Caco-2 (cell line): ENCODE data around the gene DIP2A. TPM values are rescaled to one million over a fixed set of nuclear protein-coding genes. Genes with fewer than 3 reads are reported as not detected.

Experiments used
- BruUV-seq: library from RNA; stranded (reverse); fragments of 400-500 nt; replicated peaks from 2 replicates; lab custom pipeline; 2021; lab: Mats Ljungman, UMichigan
- CTCF ChIA-PET: fragments of 300-600 bp; sonication (Branson Sonifier 250); formaldehyde crosslinking; loops from one replicate; lab custom pipeline; 2022; ENCODE audit warnings: antibody characterized with exemption; lab: Charles Lee
- POLR2A ChIA-PET: fragments of 300-600 bp; sonication (Branson Sonifier 250); formaldehyde crosslinking; loops from one replicate; lab custom pipeline; 2022; ENCODE audit warnings: antibody characterized with exemption; lab: Charles Lee
- DNase-seq, 2 experiments: peaks; one replicate each; pipeline versions ENCODE4 v3.0.0 to v3.0.0-alpha.2; 2020 to 2022
- H3K27me3 ChIP-seq: replicated peaks from 2 replicates; pipeline ENCODE4 v1.6.0; 2011; ENCODE audit warnings: low read length; ENCODE audit not compliant: control insufficient read depth, insufficient read depth
- H3K36me3 ChIP-seq: 2 replicates; pipeline ENCODE4 v1.5.1; 2011; ENCODE audit warnings: low read length; ENCODE audit not compliant: control insufficient read depth, insufficient read depth
- H3K4me1 ChIP-seq: fragments of 250-450 bp; sonication (Bioruptor Pico); 2 replicates; pipeline ENCODE4 v1.5.1; 2020; ENCODE audit warnings: mild to moderate bottlenecking
- H3K4me3 ChIP-seq: 2 replicates; pipeline ENCODE4 v1.5.1; 2011; ENCODE audit warnings: low read depth, mild to moderate bottlenecking, control low read depth, low read length
- H3K9me3 ChIP-seq: fragments of 250-450 bp; sonication (Bioruptor Pico); 2 replicates; pipeline ENCODE4 v1.5.1; 2020; ENCODE audit warnings: mild to moderate bottlenecking, moderate library complexity
- H3K27ac Mint-ChIP-seq: one replicate; pipeline ENCODE4 v1.8.0; 2022; ENCODE audit warnings: mixed read lengths; ENCODE audit not compliant: unreplicated experiment
- H3K27me3 Mint-ChIP-seq: one replicate; pipeline ENCODE4 v1.8.0; 2022; ENCODE audit warnings: mixed read lengths; ENCODE audit not compliant: insufficient read depth, unreplicated experiment
- H3K36me3 Mint-ChIP-seq: one replicate; pipeline ENCODE4 v1.8.0; 2022; ENCODE audit warnings: mild to moderate bottlenecking, mixed read lengths; ENCODE audit not compliant: insufficient read depth, unreplicated experiment
- H3K4me1 Mint-ChIP-seq: one replicate; pipeline ENCODE4 v1.8.0; 2022; ENCODE audit warnings: low read depth, mixed read lengths; ENCODE audit not compliant: unreplicated experiment
- H3K4me3 Mint-ChIP-seq: one replicate; pipeline ENCODE4 v1.8.0; 2022; ENCODE audit warnings: mild to moderate bottlenecking, moderate library complexity, mixed read lengths; ENCODE audit not compliant: unreplicated experiment
- H3K9me3 Mint-ChIP-seq: one replicate; pipeline ENCODE4 v1.8.0; 2022; ENCODE audit warnings: mixed read lengths; ENCODE audit not compliant: unreplicated experiment
- CTCF ChIP-seq, 2 experiments: fragments of 200-600 bp in 1 of 2; IDR thresholded peaks; 1 replicate in 1 of 2; 2 replicates in 1 of 2; pipeline versions ENCODE4 v1.5.1 to v1.8.0; 2011 to 2022; ENCODE audit warnings: antibody characterized with exemption in 1 of 2, control low read depth in 1 of 2, inconsistent platforms in 1 of 2, low read depth in 1 of 2, low read length in 1 of 2, mild to moderate bottlenecking in 1 of 2, moderate library complexity in 1 of 2; ENCODE audit not compliant: insufficient read depth in 1 of 2, severe bottlenecking in 1 of 2, unreplicated experiment in 1 of 2
- intact Hi-C: fragments of 100-400 bp; cut with micrococcal nuclease; formaldehyde crosslinking; loops from one replicate; pipeline ENCODE4 v1.10.0; 2022; ENCODE audit not compliant: unreplicated experiment
- total RNA-seq: library from RNA; stranded (reverse); gene quantifications from 2 replicates; pipeline ENCODE4 v1.2.3, GENCODE V29; 2022

DIP2A gene
- total RNA-seq, 1 experiment from 2014 or later: 44.6 TPM

- intact Hi-C loops: no loop called here
- BruUV-seq: no TSS peak
These were observed 145.8 kb downstream of the DIP2A start for GRCh38 chr21:46604329-46604974.

GRCh38 chr21:46604975-46605766, 146.5 kb downstream of the DIP2A start, which contains the start of gene S100B:
Gene S100B (minus strand): TSS chr21:46605082. CDS start chr21:46602415, 2,667 bp downstream.
- POLR2A ChIA-PET: no interaction called here
- H3K27me3 ChIP-seq: no peaks in the 10 kb centered on the region
- intact Hi-C loops: no loop called here
- H3K27me3 Mint-ChIP-seq: no peaks in the 10 kb centered on the region
- TF ChIP-seq CTCF (IDR thresholded peaks at IDR 0.05; ENCODE audit: insufficient read depth in 1 of 2, low read depth in 1 of 2, low read length in 1 of 2, severe bottlenecking in 1 of 2, unreplicated experiment in 1 of 2): no peak
- H3K4me3 ChIP-seq: no peak within 1 kb of the TSS
- H3K4me1 ChIP-seq: no peaks in the 10 kb centered on the region
- H3K36me3 Mint-ChIP-seq: no peaks in the 10 kb centered on the region
- H3K4me1 Mint-ChIP-seq: no peaks in the 10 kb centered on the region
- no peak within 1 kb of the TSS for H3K27ac Mint-ChIP-seq
- H3K4me3 Mint-ChIP-seq: no peak within 1 kb of the TSS
- no peaks in the 10 kb centered on the region for H3K36me3 ChIP-seq
- CTCF ChIA-PET: no interaction called here
- no peaks in the 10 kb centered on the region for H3K9me3 Mint-ChIP-seq
- no peaks in the 10 kb centered on the region for H3K9me3 ChIP-seq
- DNase-seq: no peak
- BruUV-seq: no TSS peak

More at GRCh38 chr21:46604329-46604974, 145.8 kb downstream of the DIP2A start:
- no peaks in the 10 kb centered on the region for H3K9me3 ChIP-seq
- Mint-ChIP-seq H3K4me1 (no peaks in the 10 kb centered on the region), H3K4me3 (no peak overlapping the region), H3K27me3 (no peaks in the 10 kb centered on the region), H3K36me3 (no peaks in the 10 kb centered on the region), H3K27ac (no peak overlapping the region), H3K9me3 (no peaks in the 10 kb centered on the region)
- ChIA-PET POLR2A (no interaction called here), CTCF (no interaction called here)
- no peak overlapping the region for H3K4me3 ChIP-seq
- DNase-seq: no peak
- TF ChIP-seq CTCF (IDR thresholded peaks at IDR 0.05; ENCODE audit: insufficient read depth in 1 of 2, low read depth in 1 of 2, low read length in 1 of 2, severe bottlenecking in 1 of 2, unreplicated experiment in 1 of 2): no peak
- H3K27me3 ChIP-seq: no peaks in the 10 kb centered on the region
- H3K4me1 ChIP-seq: no peaks in the 10 kb centered on the region
- H3K36me3 ChIP-seq: no peaks in the 10 kb centered on the region

GRCh38 chr21:46605767-46606426, 147.2 kb downstream of the DIP2A start:
- DNase-seq: no peak
- Mint-ChIP-seq H3K9me3 (no peaks in the 10 kb centered on the region), H3K36me3 (no peaks in the 10 kb centered on the region), H3K4me1 (no peaks in the 10 kb centered on the region), H3K4me3 (no peak overlapping the region), H3K27ac (no peak overlapping the region), H3K27me3 (no peaks in the 10 kb centered on the region)
- no peak for TF ChIP-seq CTCF (IDR thresholded peaks at IDR 0.05; ENCODE audit: insufficient read depth in 1 of 2, low read depth in 1 of 2, low read length in 1 of 2, severe bottlenecking in 1 of 2, unreplicated experiment in 1 of 2)
- BruUV-seq: no TSS peak
- no peaks in the 10 kb centered on the region for H3K36me3 ChIP-seq
- ChIA-PET CTCF (no interaction called here), POLR2A (no interaction called here)
- H3K9me3 ChIP-seq: no peaks in the 10 kb centered on the region
- intact Hi-C loops: no loop called here
- no peak overlapping the region for H3K4me3 ChIP-seq
- H3K27me3 ChIP-seq: no peaks in the 10 kb centered on the region
- no peaks in the 10 kb centered on the region for H3K4me1 ChIP-seq
